NCI-H82 (cell line): ENCODE measurements around the gene LAD1.

ENCODE experiments used
- DNase-seq: peaks from one replicate; lab custom pipeline; 2025; lab: John Stamatoyannopoulos, UW

LAD1 gene

DNA sequence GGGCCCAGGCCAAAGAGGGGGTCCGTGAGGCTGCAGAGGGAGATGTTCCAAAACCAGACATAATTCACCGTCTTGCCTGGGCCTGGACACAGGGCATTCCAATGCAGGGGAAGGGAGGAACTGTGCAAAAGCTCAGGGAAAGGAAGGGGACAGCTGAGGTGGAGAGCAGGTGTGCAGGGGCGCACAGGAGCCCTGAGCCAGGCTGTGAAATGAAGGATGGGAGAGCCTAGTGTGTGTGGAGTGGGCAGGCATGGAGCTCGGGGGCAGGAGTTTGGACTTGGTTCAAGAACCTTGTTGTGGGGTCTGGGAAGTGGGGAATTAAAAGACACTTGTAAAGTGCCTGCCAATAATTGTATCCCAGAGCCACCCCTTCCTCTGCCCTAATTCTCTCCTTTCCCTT is 20.1 kb upstream of the LAD1 start:
- DNase-seq = no peak

DNA sequence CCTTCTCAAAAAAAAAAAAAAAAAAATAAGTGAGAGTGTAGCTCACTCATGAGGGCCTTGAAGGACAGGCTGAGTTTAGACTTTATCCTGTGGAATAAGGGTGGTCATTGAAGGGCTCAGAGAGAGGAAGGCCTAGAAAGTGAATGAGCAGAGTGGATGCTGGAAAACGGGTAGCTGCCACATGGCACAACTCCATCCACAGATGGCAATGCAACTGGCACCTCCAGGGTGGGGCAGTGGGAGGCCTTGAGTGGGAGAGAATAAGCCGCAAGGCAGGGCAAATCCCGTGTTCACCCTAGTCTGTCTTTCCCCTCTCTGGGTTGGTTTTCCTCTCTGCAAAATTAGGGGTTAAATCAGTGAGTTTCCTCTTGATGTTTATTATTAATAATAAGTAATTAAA is 19.3 kb upstream of the LAD1 start:
- DNase-seq = no peak

- no peak for DNase-seq
Measured at GRCh38 chr1:201414051-201414738, 15.1 kb upstream of the LAD1 start.

DNA sequence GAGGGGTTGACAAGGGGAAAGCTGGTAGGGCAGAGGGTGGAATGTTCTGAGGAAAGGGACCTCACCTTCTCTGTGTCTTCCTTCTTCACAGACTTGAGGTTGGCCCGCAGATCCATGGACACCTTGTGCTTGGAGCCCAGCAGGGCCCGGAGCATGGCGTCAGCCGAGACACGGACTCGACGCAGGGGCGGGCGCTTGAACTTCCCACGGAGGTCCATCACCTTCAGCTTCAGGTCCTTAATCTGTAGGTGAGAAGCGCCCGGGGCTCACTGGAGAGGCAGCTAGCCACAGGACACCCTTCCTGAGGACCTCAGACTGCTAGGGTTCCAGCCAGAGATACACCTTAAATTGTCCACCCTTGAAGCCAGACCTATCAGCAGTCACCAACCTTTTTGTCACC is 12.2 kb upstream of the LAD1 start:
- DNase-seq = no peak

GRCh38 chr1:201409440-201409839 is 10.3 kb upstream of the LAD1 start:
- no peak for DNase-seq

DNA sequence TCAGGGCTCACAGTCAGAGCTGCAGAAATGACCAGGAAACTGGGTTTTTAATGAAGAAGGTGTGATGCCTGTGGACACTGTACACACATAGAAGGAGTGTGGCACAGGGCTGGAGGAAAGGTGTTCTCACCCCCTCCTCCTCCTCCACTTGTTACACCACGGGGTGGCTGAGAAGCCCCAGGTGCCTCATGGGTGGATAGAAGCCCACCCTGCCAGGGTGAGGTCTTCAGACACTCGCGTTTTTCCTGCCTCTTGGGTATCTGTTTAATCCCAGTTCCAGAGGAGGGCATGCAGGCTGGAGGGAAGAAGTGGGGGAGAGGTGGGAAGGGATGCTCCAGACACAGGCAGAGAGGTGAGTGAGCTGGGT is 9.7 kb upstream of the LAD1 start:
- DNase-seq = no peak

DNA sequence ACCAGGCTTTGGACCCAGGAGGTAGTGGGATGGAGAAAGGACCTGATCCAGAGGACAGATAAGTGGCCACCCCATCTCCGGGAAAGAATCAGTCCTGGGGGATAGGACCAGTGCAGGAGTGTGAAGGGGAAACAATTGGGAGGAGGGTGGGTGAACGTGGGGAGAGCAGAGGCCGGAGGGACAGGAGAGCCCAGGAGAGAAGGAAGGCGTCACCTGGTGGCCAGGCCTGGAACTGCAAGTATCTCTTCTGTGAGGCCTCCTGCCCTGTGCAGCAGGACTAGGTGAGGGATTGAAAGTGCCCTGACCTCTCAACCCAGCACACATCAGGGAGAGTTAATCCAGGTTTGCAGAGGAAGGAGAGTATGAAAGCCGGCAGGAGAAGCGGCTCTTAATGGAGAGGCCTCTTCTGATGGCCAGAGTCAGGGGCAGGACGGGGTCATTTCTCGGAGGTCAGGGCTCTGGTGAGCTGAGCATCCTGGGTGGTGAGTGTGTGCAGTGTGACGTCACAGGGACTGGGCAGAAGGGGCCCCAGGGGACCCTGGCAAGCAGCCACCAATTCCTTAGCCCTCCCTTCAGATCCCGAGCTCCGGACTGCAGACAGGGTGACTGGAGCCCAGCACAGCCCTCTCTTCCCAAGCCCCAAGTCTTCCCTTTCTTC is 9.2 kb upstream of the LAD1 start:
- peak; percentile 95 for DNase-seq

DNA sequence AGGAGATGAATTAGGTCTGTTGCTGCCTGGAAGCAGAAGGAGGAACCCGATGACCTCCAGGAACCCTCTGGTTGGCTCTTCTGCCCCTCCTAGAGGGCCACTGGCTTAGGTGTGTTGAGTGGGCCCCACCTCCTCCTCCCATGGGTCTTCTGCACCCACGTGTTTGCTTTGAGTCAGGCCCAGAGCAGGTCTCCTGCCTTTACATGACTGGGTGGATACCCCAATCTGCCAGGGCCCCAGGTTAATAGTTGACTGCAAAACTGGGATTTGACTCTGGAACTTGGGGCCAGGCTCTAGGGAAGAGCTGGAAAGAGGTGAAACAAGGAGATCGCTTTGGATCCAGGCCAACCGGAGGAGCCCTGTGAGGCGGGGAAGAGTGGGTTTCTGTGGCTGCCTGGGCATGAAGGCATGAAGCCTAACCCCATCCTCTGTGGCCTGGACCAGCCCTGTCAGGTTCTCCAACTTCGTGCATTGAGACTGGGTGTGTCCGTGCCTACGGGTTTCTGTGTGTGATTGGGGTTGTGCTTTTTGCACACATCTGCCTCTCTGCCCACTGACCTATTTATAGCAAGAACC is 7.8 kb upstream of the LAD1 start:
- DNase-seq = no peak

DNA sequence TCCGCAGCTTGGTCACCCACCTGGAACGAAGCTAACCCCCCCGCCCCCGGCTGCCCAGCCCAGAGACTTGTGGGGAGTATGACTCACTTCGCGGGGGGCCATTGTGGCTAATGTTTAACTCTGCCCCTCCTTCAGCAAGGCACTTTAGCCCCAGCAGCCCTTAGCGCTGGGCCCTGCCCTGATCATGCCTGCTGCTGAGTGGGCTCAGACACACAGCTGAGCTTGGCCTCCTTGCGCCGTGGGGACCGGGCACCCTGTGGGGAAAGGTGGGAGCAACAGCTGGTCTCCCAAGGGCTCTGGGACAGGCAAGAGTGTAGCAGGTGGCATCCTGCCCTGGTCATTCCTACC is 6.3 kb upstream of the LAD1 start:
- DNase-seq = no peak

- DNase-seq = no peak
Measured at GRCh38 chr1:201404722-201405483, 5.8 kb upstream of the LAD1 start.

DNA sequence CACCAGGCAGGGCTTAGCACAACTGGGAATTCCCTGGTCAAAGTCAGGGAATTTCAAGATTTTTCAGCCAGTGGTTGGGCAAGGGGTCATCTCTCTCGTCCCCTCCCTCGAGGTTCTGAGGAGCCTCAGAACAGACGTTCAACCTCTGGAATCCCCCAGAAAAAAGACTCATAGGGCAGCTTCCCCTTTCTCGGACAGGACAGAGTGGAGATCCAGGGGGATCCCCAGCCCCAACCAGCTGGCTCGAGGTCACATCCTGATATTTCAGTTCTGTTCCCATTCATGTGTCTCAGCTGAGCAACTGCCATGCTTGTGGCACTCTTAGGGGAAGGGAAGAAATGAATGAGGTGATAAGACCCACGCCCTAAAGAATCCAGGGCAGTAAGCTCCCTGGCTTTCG is 4.9 kb upstream of the LAD1 start:
- DNase-seq = no peak

DNA sequence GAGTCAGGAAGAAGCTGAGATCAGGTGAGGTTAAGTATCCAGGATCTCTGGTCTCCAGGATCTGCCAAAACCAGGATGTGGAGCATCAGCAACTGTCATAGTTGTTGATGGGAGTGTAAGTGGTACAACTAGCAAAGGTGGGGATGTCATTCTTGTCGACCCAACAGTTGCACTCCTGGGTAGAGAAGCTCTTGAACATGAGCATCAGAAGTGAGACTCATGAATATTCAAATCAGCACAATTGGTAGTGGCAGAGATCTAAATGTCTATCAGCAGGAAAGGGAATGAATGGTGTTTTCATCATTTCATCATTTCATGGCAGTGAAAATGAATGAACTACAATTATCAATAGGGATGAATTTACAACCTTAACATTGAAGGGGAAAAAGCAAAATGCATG is 4.2 kb upstream of the LAD1 start:
- no peak for DNase-seq

DNA sequence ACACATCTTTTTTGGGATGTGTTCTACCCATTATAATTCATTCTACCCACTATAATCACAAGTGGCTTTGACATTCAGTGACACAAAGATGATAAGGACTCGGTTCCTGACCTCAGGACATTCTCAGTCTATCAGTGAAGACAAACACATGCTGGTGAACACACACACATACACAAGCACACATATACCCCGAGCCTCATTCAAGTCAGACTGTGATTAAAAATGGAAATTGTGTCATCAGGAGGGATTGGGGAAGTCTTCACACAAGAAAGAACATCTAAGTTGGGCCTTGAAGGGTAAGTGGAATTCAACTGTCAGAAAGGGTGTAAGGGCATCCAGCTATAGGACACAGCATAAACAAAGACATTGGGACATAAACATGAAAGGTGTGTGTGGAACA is 2.6 kb upstream of the LAD1 start:
- DNase-seq = no peak

- DNase-seq = no peak
Measured at GRCh38 chr1:201400852-201401230, 1.7 kb upstream of the LAD1 start.

DNA sequence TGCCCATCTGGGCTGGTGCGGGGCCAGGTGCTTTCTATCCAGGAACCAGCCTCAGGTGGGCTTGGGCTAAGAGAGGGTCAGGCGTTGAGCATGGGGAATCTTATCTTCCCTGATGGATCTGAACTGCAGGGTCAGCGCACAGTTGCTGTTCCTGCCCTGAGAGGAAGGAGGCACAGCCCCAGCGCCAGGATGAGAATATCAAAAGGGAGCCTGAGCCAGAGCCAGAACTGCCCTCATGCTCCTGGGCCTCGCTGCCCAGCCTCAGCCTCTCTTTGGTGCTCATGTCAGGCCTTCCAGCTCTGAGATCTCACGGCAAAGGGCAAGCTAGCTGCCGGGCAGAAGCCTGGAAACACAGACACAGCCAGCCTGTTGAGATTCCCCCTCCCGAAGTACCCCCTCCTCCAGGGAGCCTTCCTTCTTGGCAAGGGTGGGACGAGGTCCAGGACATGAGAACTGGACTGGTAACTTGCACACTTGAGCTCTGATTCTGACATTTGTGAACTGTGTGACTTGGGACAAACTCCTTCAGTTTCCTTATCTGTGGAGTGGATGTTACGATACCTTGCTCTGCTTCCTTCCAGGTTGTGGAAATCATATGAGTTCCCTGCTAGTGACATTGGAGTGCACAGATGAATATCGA is 1.2 kb upstream of the LAD1 start:
- no peak for DNase-seq

GRCh38 chr1:201399352-201400126 is 415 bp upstream of the LAD1 start:
- no peak for DNase-seq

DNA sequence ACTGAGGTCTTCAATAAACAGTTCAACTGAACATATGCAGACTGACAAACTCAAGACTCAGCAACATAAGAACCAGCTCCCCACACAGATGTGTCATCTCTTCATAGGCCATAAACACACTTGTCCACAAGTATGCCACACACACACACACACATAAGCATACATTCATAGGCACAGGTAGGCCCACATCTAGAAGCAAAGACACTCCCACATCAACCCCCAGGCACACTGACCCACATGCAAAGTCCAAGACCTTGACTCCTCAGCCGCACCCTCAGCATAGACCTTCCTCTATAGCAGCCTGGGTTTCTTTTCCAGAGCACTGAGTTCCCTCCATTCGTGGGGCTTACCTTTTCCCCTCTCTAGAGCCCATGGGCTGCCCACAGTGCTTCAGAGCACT is 1.4 kb downstream of the LAD1 start:
- DNase-seq = no peak

DNA sequence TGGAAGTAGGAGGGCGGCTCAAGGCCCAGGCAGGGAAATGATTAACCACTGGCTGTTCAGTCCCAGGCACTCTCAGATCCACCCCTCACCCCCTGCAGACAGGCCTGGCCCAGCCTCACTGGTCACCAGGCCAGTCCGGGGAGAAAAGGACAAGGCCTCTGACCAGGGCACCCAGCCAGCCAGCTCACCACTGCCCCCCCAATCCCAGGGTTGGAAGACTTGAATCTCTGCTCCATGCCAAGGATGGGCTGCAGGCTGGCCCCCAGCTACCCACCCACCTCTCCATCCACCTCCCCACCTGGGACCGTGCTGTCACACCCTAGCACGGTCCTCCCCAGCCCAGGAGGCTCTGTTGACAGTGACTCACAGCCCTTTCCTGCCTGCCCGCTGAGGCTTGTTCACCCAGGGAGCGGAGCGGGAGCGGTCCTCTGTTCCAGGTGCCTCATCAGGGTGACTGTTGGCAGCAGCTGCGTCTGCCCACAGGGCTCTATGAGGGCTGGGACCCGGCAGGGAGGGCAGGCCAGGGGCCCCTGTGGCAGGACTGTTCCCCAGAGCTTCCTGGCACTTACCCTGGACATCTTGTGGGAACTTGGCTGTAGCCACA is 2.2 kb downstream of the LAD1 start:
- DNase-seq = no peak

DNA sequence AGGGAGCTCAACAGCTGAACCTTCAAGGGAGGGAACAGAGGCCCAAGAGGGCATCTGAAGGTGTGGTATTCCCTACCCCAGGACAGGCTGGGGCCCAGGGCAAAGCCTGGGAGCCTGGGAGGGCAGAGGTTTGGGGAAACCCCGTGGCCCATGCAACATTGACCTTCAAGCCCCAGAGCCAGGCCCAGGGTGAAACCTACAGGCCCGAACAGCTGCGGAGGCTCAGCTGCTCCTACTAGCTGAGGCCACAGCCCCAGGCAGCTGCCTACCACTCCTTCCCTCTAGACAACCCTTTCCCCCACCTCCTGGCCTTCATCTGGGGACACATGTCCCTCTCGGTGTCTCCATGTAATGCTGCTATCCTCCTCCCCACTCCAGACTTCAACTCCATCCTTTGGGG is 3.2 kb downstream of the LAD1 start:
- DNase-seq = no peak

DNA sequence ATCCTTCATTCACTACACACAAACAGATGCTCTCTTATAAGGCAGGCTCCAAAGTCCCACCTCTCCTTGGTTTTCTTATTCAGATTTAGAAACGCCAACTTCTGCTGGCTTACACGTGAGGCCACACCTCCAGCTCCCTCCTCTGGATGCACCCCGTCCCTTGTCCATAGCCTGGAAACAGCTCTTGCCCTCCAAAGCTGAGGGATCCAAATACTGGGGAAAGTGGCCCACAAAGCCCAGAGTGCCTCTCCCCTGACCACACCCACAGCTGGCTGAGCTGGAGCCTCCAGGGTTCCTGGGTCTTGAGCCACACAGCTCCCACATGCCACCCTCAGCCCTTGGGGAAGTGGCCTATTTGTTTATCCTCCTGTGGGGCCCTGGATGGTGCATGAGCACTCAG is 4.5 kb downstream of the LAD1 start:
- no peak for DNase-seq

DNA sequence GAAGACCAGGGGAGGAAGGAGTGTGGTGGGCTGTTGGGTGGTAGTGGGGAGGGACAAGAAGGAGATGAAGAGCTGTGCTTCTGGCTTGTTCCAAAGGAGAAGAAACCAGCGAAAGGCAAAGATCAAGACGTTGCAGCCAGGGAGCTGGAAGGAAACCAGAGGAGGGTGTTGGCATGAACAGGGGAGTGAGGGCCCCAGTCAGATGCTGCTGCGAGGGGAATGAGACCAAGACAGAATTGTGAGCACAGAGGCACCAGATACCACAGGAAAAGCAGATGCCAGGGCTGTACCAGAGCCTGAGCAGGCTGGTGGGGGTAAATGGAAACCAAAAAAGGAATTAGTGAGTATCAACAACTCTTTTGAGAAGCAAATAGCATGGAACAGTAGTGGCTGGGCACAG is 6.0 kb downstream of the LAD1 start:
- DNase-seq = no peak
